ENCODE results near the gene LSP1.
A peak's percentile ranks its signal among the peaks of the same experiment; 100 is the strongest.
"Not testable (repeated sequence)": the region's sequence is repeated elsewhere in the genome, so short reads cannot be mapped to it uniquely, and the experiment has no call there.

The LSP1 gene, protein sequence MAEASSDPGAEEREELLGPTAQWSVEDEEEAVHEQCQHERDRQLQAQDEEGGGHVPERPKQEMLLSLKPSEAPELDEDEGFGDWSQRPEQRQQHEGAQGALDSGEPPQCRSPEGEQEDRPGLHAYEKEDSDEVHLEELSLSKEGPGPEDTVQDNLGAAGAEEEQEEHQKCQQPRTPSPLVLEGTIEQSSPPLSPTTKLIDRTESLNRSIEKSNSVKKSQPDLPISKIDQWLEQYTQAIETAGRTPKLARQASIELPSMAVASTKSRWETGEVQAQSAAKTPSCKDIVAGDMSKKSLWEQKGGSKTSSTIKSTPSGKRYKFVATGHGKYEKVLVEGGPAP

DNA sequence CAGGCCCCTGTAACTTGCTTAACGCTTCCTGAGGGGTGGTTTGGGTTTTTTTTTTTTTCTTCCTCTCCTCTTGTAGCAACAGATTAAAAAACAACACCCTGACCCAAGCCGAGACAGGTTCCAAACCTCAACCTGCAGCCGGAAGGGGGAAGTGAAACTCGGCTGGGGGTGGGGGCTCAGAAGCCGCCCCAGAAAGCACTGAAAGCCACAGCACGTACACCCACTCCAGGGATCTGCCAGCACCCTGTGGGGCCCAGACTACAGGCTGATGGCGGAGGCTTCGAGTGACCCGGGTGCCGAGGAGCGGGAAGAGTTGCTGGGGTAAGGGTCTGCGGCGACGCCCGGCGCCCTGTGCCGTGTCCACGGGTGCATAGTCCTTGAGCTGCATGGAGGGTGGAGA, at the start of gene LSP1:
Gene LSP1 (plus strand): TSS at position 208 of the 400 bp plus-strand sequence. CDS start 61 bp downstream, at position 269.
- H3K27ac ChIP-seq: peak within 1 kb of the TSS; percentile 1; the same call in 1 of the 2 replicates
- CTCF ChIA-PET: interaction anchor here (0.6 to 1.1 kb wide), 2 partner anchors 16 to 29 kb away, joined by 3 to 4 read pairs; no protein-coding TSS in a partner anchor
- POLR2A ChIA-PET (ENCODE audit: low non-redundant PET): no interaction called here
- TF ChIP-seq, protein P1, sequence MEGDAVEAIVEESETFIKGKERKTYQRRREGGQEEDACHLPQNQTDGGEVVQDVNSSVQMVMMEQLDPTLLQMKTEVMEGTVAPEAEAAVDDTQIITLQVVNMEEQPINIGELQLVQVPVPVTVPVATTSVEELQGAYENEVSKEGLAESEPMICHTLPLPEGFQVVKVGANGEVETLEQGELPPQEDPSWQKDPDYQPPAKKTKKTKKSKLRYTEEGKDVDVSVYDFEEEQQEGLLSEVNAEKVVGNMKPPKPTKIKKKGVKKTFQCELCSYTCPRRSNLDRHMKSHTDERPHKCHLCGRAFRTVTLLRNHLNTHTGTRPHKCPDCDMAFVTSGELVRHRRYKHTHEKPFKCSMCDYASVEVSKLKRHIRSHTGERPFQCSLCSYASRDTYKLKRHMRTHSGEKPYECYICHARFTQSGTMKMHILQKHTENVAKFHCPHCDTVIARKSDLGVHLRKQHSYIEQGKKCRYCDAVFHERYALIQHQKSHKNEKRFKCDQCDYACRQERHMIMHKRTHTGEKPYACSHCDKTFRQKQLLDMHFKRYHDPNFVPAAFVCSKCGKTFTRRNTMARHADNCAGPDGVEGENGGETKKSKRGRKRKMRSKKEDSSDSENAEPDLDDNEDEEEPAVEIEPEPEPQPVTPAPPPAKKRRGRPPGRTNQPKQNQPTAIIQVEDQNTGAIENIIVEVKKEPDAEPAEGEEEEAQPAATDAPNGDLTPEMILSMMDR (conservative IDR thresholded peaks at IDR 0.05; ENCODE audit: low read depth): no peak
- DNase-seq (ENCODE audit: low spot score): no peak

DNA sequence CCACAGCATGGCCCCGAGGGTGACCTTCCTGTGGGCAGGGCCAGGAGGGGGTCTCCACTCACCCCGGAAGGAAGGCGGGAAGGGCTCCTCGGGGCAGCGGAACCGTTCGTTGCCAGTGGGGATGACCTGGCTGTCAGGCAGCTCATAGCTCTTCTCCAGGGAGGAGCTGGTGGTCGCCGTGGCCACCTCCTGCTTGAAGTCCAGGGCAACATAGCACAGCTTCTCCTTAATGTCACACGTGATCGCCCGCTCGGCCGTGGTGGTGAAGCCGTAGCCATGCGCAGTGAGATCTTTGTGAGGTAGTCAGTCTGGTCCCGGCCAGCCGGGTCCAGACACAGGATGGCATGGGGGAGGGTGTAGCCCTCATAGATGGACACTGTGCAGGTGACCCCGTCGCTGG, 49.6 kb upstream of the LSP1 start:
- ChIA-PET POLR2A (ENCODE audit: low non-redundant PET) (no interaction called here), CTCF (interaction anchor here (1.1 kb wide), 1 partner anchor 26 kb away, joined by 4 read pairs; no protein-coding TSS in a partner anchor)
- H3K27ac ChIP-seq: no peak overlapping the region
- no peak for DNase-seq (ENCODE audit: low spot score)
- TF ChIP-seq, protein P1 (conservative IDR thresholded peaks at IDR 0.05; ENCODE audit: low read depth): no peak

DNA sequence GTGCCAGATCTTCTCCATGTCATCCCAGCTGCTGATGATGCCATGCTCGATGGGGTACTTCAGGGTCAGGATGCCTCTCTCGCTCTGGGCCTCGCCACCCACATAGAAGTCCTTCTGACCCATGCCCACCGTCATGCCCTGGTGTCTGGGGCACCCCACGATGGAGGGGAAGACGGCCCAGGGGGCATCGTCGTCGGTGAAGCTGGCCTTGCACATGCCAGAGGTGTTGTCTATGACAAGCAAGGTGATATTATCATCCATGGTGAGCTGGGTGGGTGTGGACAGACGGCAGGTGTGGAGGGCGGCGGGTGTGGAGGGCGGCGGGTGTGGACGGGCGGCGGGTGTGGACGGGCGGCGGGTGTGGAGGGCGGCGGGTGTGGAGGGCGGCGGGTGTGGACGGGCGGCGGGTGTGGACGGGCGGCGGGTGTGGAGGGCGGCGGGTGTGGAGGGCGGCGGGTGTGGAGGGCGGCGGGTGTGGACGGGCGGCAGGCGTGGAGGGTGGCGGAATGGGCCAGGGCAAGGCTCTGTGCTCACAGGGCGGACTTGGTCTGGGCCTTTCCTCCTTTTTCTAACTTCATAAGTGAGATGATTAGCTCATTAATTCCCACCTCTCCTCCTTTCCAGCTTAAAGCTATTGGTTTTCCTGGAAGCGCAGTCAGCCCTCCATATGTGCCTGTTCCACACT, 48.9 kb upstream of the LSP1 start:
- H3K27ac ChIP-seq; POLR2A ChIA-PET (ENCODE audit: low non-redundant PET); DNase-seq (ENCODE audit: low spot score); CTCF ChIA-PET: not testable (repeated sequence)

DNA sequence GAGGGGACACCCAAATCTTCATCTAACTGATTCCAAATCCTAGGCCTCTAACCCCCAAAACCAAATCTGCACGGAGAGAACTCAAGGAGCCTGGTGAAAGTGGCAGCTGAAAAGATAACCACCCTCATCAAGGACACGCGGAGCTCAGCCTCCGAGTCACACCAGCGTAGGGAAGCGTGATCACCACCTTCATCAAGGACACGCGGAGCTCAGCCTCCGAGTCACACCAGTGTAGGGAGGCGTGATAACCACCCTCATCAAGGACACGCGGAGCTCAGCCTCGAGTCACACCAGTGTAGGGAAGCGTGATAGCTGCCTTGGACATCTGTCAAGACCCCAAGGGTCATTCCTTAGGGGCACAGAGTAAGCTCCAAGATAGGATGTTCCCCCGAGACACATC, 47.4 kb upstream of the LSP1 start:
- ChIA-PET CTCF (no interaction called here), POLR2A (ENCODE audit: low non-redundant PET) (no interaction called here)
- DNase-seq (ENCODE audit: low spot score): no peak
- no peak overlapping the region for H3K27ac ChIP-seq
- TF ChIP-seq, protein P1 (conservative IDR thresholded peaks at IDR 0.05; ENCODE audit: low read depth): no peak

DNA sequence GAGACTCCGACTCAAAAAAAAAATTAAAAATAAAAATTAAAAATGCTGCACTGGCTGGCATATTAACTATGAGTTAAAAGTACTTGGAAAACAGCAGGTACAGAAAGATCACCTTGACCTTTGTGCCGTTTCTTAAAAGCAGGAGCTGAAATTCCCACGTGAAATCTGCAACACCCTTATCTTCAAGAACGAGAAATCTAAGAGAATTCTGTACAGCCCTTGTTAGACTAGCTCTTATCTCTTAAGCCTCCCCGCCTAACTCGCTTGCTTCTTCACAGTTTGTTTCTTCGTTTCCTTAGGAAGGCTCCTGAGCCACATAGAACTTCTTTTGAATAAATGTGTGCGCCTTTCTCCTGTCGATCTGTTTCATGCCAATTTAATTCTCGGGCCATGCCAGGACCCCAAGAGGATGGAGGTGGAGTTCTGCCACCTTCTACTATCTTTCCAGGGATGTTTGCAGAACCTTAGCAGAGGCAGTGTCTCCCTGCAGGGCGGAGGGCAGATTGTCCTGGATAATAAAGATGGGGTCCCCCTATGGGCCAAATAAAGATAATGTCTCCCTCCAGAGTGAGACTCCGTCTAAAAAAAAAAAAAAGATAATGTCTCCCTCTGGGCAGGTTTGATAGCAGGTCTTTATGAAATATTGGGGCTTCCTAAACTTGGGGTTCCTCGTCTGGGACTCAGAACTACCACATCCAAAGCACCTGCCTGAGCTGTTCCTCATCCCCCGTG, 45.5 kb upstream of the LSP1 start:
- no peak overlapping the region for H3K27ac ChIP-seq
- TF ChIP-seq, protein P1 (conservative IDR thresholded peaks at IDR 0.05; ENCODE audit: low read depth): no peak
- DNase-seq (ENCODE audit: low spot score): no peak
- CTCF ChIA-PET: interaction anchor here (0.6 to 0.9 kb wide), 4 partner anchors 9 to 1091 kb away, joined by 3 to 4 read pairs (median 3); no protein-coding TSS in a partner anchor
- POLR2A ChIA-PET (ENCODE audit: low non-redundant PET): no interaction called here

DNA sequence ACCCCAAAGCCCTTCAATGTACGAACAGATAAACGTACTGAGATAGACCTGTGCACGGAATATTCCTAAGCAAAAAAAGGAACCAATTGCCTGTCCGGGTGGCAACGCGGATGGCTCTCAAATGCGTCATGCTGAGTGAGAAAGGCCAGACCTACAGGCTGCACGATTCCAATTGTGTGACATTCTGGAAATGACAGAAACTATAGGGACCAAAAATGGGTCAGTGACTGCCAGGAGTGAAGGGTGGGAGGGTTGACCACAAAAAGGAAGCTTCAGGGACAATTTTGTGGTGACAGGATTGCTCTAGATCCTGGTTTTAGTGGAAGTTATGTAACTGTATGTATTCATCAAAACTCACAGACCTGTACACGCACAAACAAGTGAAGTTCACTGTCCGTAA, 42.1 kb upstream of the LSP1 start:
- no peak overlapping the region for H3K27ac ChIP-seq
- ChIA-PET POLR2A (ENCODE audit: low non-redundant PET) (no interaction called here), CTCF (no interaction called here)
- TF ChIP-seq, protein P1 (conservative IDR thresholded peaks at IDR 0.05; ENCODE audit: low read depth): no peak
- DNase-seq (ENCODE audit: low spot score): no peak

All from RWPE1 (cell line).